Peyer's patch (tissue), 4 donors: ENCODE data around the gene MMEL1.

Source experiments
- POLR2A ChIP-seq, 2 donors: fragments of 450-650 bp; IDR thresholded peaks; one replicate each; pipeline ENCODE4 v1.5.1; 2017; ENCODE audit warnings: antibody characterized with exemption in 2 of 2, mild to moderate bottlenecking in 2 of 2, moderate library complexity in 2 of 2
- TF ChIP-seq, protein P1 (sequence below), 6 experiments: fragments of 450-650 bp in 4 of 6; fragments of 200-600 bp in 2 of 6; sonication (generic) in 1 of 6; IDR thresholded peaks; one replicate each; pipeline ENCODE4 v1.5.1; 2017 to 2019; ENCODE audit warnings: antibody characterized with exemption in 6 of 6, mild to moderate bottlenecking in 3 of 6, moderate library complexity in 1 of 6

DNA sequence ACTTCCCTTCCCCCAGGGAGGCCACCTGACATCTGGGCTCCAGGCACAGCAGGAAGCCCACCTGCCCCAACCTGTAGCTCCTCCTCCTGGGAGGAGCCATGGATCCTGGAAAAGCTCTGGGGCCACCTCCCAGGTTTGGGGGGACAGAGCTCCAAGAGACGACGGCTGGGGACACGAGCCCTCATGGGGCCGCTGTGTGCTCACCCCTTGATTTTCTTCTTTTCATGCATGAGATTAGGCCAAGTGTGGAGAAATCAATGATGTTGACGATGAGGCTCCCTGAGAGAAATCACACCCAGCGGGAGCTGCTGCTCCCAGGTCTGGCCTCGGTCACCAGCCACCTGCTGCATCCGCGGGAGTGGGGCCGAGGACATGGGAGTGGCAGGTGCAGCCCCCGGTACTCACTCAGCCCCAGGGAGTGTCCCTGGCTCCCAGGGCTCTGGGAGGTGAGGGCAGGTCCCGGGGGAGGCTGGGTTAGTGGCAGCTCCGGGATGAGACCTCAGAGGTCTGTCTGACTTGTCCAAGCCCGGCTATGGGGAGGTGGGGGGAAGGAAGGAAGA is 67.9 kb downstream of the MMEL1 start:
- TF ChIP-seq POLR2A (IDR thresholded peaks at IDR 0.05) = no peak
- TF ChIP-seq, protein P1, sequence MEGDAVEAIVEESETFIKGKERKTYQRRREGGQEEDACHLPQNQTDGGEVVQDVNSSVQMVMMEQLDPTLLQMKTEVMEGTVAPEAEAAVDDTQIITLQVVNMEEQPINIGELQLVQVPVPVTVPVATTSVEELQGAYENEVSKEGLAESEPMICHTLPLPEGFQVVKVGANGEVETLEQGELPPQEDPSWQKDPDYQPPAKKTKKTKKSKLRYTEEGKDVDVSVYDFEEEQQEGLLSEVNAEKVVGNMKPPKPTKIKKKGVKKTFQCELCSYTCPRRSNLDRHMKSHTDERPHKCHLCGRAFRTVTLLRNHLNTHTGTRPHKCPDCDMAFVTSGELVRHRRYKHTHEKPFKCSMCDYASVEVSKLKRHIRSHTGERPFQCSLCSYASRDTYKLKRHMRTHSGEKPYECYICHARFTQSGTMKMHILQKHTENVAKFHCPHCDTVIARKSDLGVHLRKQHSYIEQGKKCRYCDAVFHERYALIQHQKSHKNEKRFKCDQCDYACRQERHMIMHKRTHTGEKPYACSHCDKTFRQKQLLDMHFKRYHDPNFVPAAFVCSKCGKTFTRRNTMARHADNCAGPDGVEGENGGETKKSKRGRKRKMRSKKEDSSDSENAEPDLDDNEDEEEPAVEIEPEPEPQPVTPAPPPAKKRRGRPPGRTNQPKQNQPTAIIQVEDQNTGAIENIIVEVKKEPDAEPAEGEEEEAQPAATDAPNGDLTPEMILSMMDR (IDR thresholded peaks at IDR 0.05) = no peak
